Superior temporal gyrus (tissue), 1 donor: Measurements from ENCODE around the gene CCDC117.

Source experiments
- DNase-seq: peaks from one replicate; pipeline ENCODE4 v3.0.0-alpha.2; 2016; ENCODE audit errors: extremely low spot score

CCDC117 gene

GRCh38 chr22:28829358-28830181, 57.1 kb downstream of the CCDC117 start:
- peak; percentile 90 for DNase-seq

GRCh38 chr22:28830441-28830840, 57.9 kb downstream of the CCDC117 start:
- DNase-seq = no peak

GRCh38 chr22:28831140-28832072, 58.9 kb downstream of the CCDC117 start:
- no peak for DNase-seq

GRCh38 chr22:28832731-28833130, 60.2 kb downstream of the CCDC117 start:
- no peak for DNase-seq

- DNase-seq = no peak
Observed at GRCh38 chr22:28833276-28833923, 60.9 kb downstream of the CCDC117 start.

GRCh38 chr22:28835630-28836189, 63.2 kb downstream of the CCDC117 start:
- DNase-seq = no peak

- no peak for DNase-seq
Observed at GRCh38 chr22:28837640-28838039, 65.1 kb downstream of the CCDC117 start.
